HepG2 (cell line): Measurements from ENCODE around the gene SERPINA9. TPM values are rescaled to one million over a fixed set of nuclear protein-coding genes. Genes with fewer than 3 reads are reported as not detected.

Source experiments
- CTCF ChIP-seq: sonication (generic); formaldehyde crosslinking; IDR thresholded peaks from 2 replicates; pipeline ENCODE4 v1.5.0; 2020; ENCODE audit warnings: mild to moderate bottlenecking, missing genetic modification reagents, moderate library complexity
- FOSL2 ChIP-seq: sonication (generic); formaldehyde crosslinking; IDR thresholded peaks from 2 replicates; pipeline ENCODE4 v1.4.0; 2020; ENCODE audit warnings: missing genetic modification reagents
- ISX ChIP-seq: sonication (generic); formaldehyde crosslinking; conservative IDR thresholded peaks from 2 replicates; pipeline ENCODE4 v1.5.0; 2020; ENCODE audit warnings: missing genetic modification reagents
- KLF12 ChIP-seq: sonication (generic); formaldehyde crosslinking; IDR thresholded peaks from 2 replicates; pipeline ENCODE4 v1.4.0; 2020; ENCODE audit warnings: missing genetic modification reagents, borderline replicate concordance
- LCORL ChIP-seq, 2 experiments: fragments of 450-650 bp in 1 of 2; sonication (generic) in 1 of 2; formaldehyde crosslinking in 1 of 2; IDR thresholded peaks; 2 replicates each; pipeline versions ENCODE4 v1.5.0 to v1.6.1; 2017 to 2020; ENCODE audit warnings: antibody characterized with exemption in 1 of 2, missing genetic modification reagents in 1 of 2
- MAX ChIP-seq: IDR thresholded peaks from 2 replicates; pipeline ENCODE4 v1.6.1; 2012; ENCODE audit warnings: inconsistent platforms
- MBD4 ChIP-seq: IDR thresholded peaks from 2 replicates; pipeline ENCODE4 v1.6.1; 2012; ENCODE audit warnings: low read length, inconsistent platforms, borderline replicate concordance
- MED8 ChIP-seq: sonication (generic); formaldehyde crosslinking; IDR thresholded peaks from 2 replicates; pipeline ENCODE4 v1.8.1; 2023; ENCODE audit warnings: mild to moderate bottlenecking, missing genetic modification reagents; ENCODE audit not compliant: insufficient replicate concordance
- MIXL1 ChIP-seq: IDR thresholded peaks from 2 replicates; pipeline ENCODE4 v1.6.1; 2016
- NFE2 ChIP-seq: sonication (generic); formaldehyde crosslinking; IDR thresholded peaks from 2 replicates; pipeline ENCODE4 v1.4.0; 2020; ENCODE audit warnings: missing genetic modification reagents
- PAXIP1 ChIP-seq: sonication (generic); formaldehyde crosslinking; conservative IDR thresholded peaks from 2 replicates; pipeline ENCODE4 v1.4.0; 2020; ENCODE audit warnings: mild to moderate bottlenecking, missing genetic modification reagents, moderate library complexity
- SALL1 ChIP-seq: sonication (generic); formaldehyde crosslinking; IDR thresholded peaks from 2 replicates; pipeline ENCODE4 v1.8.0; 2022; ENCODE audit warnings: mild to moderate bottlenecking, missing genetic modification reagents
- SMC3 ChIP-seq: IDR thresholded peaks from 2 replicates; pipeline ENCODE4 v1.6.1; 2011; ENCODE audit warnings: low read length, improper control_type of control experiment
- STAG1 ChIP-seq: sonication (generic); formaldehyde crosslinking; IDR thresholded peaks from 2 replicates; pipeline ENCODE4 v1.4.0; 2020; ENCODE audit warnings: missing genetic modification reagents
- THAP11 ChIP-seq: IDR thresholded peaks from 2 replicates; pipeline ENCODE4 v1.6.1; 2016; ENCODE audit warnings: missing biosample characterization, missing genetic modification reagents
- TP53 ChIP-seq: sonication (generic); formaldehyde crosslinking; conservative IDR thresholded peaks from 2 replicates; pipeline ENCODE4 v1.4.0; 2020; ENCODE audit warnings: missing genetic modification reagents
- ZMYM4 ChIP-seq: sonication (generic); formaldehyde crosslinking; IDR thresholded peaks from 2 replicates; pipeline ENCODE4 v1.8.1; 2023; ENCODE audit warnings: mild to moderate bottlenecking, missing genetic modification reagents
- ZNF264 ChIP-seq: sonication (generic); formaldehyde crosslinking; IDR thresholded peaks from 2 replicates; pipeline ENCODE4 v1.4.0; 2020; ENCODE audit warnings: missing genetic modification reagents
- ZNF580 ChIP-seq: IDR thresholded peaks from 2 replicates; pipeline ENCODE4 v1.6.1; 2016; ENCODE audit warnings: low read depth, borderline replicate concordance
- ZNF644 ChIP-seq: IDR thresholded peaks from 2 replicates; pipeline ENCODE4 v1.6.1; 2016; ENCODE audit warnings: low read depth
- ZNF652 ChIP-seq: IDR thresholded peaks from 2 replicates; pipeline ENCODE4 v1.6.1; 2016; ENCODE audit warnings: low read depth, borderline replicate concordance
- ZNF703 ChIP-seq: sonication (generic); formaldehyde crosslinking; IDR thresholded peaks from 2 replicates; pipeline ENCODE4 v1.5.1; 2020; ENCODE audit warnings: missing genetic modification reagents, mild to moderate bottlenecking, moderate library complexity, borderline replicate concordance
- polyA plus RNA-seq, 8 experiments: library from polyadenylated mRNA; depleted of rRNA in 3 of 8; stranded (reverse) in 7 of 8; unstranded in 1 of 8; fragments of >200 nt; fragmentation: Illumina TruSeq in 4 of 8; extraction: Trizol in 4 of 8; gene quantifications; 2 replicates each; pipeline versions ENCODE4 v1.2.1 to v1.2.3, GENCODE V29; 2011 to 2016; ENCODE audit warnings: low read depth in 4 of 8, missing spikeins in 1 of 8, mixed read lengths in 1 of 8; ENCODE audit not compliant: insufficient read depth in 1 of 8
- total RNA-seq, 5 experiments: library from RNA; depleted of rRNA; stranded (reverse); fragments of >200 nt; fragmentation: Illumina TruSeq; extraction: Trizol; gene quantifications; 2 replicates each; pipeline ENCODE4 v1.2.3, GENCODE V29; 2016; ENCODE audit warnings: low read depth in 1 of 5

The SERPINA9 gene
- total and polyA plus RNA-seq, 2 of the 13 experiments (the other 11 are each of a cell fraction or from before 2014, with no cell fraction given) = 0.21 TPM; not detected in 1

GRCh38 chr14:94423453-94424056, 52.4 kb downstream of the SERPINA9 start (continued):
- TF ChIP-seq THAP11 (CRISPR knock-in tag) = peak; percentile 14; the same call in 1 of the 2 replicates
- 0 out of 2 replicates have a peak, but pooled peaks have one; percentile 45 for TF ChIP-seq MIXL1
- peak; percentile 20 for TF ChIP-seq MED8 (CRISPR knock-in tag)
- peak; percentile 91 for TF ChIP-seq STAG1 (CRISPR knock-in tag)
- peak; percentile 36; the same call in 1 of the 2 replicates for TF ChIP-seq SALL1 (CRISPR knock-in tag)
- 0 out of 2 replicates have a peak, but pooled peaks have one; percentile 30 for TF ChIP-seq ZNF264
- TF ChIP-seq ISX = no peak
- TF ChIP-seq ZMYM4 = peak; percentile 27; the same call in 1 of the 2 replicates
- TF ChIP-seq LCORL (IDR thresholded peaks at IDR 0.05) = no peak
- TF ChIP-seq LCORL (CRISPR knock-in tag; IDR thresholded peaks at IDR 0.05) = 0 out of 2 replicates have a peak, but pooled peaks have one; percentile 29
- no peak for TF ChIP-seq ZNF703 (CRISPR knock-in tag)
- 0 out of 2 replicates have a peak, but pooled peaks have one; percentile 8 for TF ChIP-seq ZNF652 (CRISPR knock-in tag)
- peak; percentile 93 for TF ChIP-seq SMC3
- 0 out of 2 replicates have a peak, but pooled peaks have one; percentile 26 for TF ChIP-seq TP53 (CRISPR knock-in tag)
- no peak for TF ChIP-seq NFE2 (CRISPR knock-in tag)
- TF ChIP-seq PAXIP1 (CRISPR knock-in tag) = 0 out of 2 replicates have a peak, but pooled peaks have one; percentile 21
- TF ChIP-seq MBD4 = no peak
- peak; percentile 32; the same call in 1 of the 2 replicates for TF ChIP-seq FOSL2
- TF ChIP-seq ZNF644 (CRISPR knock-in tag) = no peak
- TF ChIP-seq CTCF (CRISPR knock-in tag) = peak; percentile 90
- TF ChIP-seq ZNF580 (CRISPR knock-in tag) = peak; percentile 45; the same call in 1 of the 2 replicates
- TF ChIP-seq KLF12 (CRISPR knock-in tag) = no peak
- peak; percentile 20; the same call in 1 of the 2 replicates for TF ChIP-seq MAX
